Spleen (tissue), 7 donors: ENCODE measurements around the gene SFXN5.

Experiments
- CTCF ChIP-seq, 11 experiments: fragments of 200-600 bp in 7 of 11; fragments of 450-650 bp in 4 of 11; sonication (generic) in 4 of 11; IDR thresholded peaks in 8 of 11; conservative IDR thresholded peaks in 3 of 11; 1 replicate in 7 of 11; 2 replicates in 4 of 11; pipeline versions ENCODE4 v1.4.0 to v1.8.0; 2016 to 2021; ENCODE audit warnings: antibody characterized with exemption in 11 of 11, inconsistent platforms in 4 of 11, mild to moderate bottlenecking in 1 of 11
- POLR2A ChIP-seq, 3 donors: fragments of 450-650 bp; IDR thresholded peaks; one replicate each; pipeline ENCODE4 v1.5.1; 2017; ENCODE audit warnings: antibody characterized with exemption in 3 of 3, mild to moderate bottlenecking in 1 of 3
- POLR2AphosphoS5 ChIP-seq, 3 donors: sonication (generic); formaldehyde crosslinking; IDR thresholded peaks; one replicate each; pipeline ENCODE4 v1.5.1; 2017; ENCODE audit warnings: antibody characterized with exemption in 3 of 3
- donor health status: DM: no; HTN: no; CAD: no; lungs with moderate emphysema.
- donor health status: DM: no; HTN: no; CAD: no.
- donor health status: DM: no; HTN: no; CAD: no.

GRCh38 chr2:73006969-73007710 is 64.4 kb downstream of the SFXN5 start:
- TF ChIP-seq CTCF (IDR thresholded peaks at IDR 0.05 in 8 of 11, conservative IDR thresholded peaks at IDR 0.05 in 3 of 11) (no peak), POLR2A (IDR thresholded peaks at IDR 0.05) (no peak), POLR2AphosphoS5 (IDR thresholded peaks at IDR 0.05) (no peak)
